Subcutaneous adipose tissue (tissue), 4 donors: ENCODE data around the gene SNN. TPM values are rescaled to one million over a fixed set of nuclear protein-coding genes. Genes with fewer than 3 reads are reported as not detected.

Experiments
- total RNA-seq, 4 donors: library from RNA; depleted of rRNA; stranded (reverse); fragments of >200 nt; gene quantifications; one replicate each; pipeline ENCODE4 v1.1.0, GENCODE V29; 2016
- TF ChIP-seq, protein P1 (sequence below): fragments of 450-650 bp; IDR thresholded peaks from one replicate; pipeline ENCODE4 v1.5.1; 2016; ENCODE audit warnings: low read depth, mild to moderate bottlenecking, control low read depth, antibody characterized with exemption, moderate library complexity

Gene SNN
- total RNA-seq, 4 donors from 2014 or later: 25.4 to 87.6 (median 50.1) TPM

DNA sequence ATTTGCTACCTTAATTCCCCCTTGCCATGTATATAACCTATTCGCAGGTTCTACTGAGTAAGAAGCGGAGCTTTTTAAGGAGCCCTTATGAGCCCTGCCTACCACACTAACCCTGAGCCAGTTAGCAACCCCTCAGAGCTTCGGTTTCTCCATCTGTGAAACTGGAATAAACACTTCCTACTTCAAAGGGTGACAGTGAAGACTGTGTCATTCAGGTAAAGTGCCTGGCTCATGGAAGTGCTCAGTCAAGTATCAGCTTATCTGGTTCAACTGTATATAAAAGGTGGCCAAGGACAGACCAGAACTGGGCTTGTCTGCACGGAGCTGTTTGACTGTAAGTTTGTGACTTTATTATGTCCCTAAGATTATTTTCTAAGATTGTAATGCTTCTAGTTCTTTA lies 43.4 kb downstream of the SNN start:
- TF ChIP-seq, protein P1, sequence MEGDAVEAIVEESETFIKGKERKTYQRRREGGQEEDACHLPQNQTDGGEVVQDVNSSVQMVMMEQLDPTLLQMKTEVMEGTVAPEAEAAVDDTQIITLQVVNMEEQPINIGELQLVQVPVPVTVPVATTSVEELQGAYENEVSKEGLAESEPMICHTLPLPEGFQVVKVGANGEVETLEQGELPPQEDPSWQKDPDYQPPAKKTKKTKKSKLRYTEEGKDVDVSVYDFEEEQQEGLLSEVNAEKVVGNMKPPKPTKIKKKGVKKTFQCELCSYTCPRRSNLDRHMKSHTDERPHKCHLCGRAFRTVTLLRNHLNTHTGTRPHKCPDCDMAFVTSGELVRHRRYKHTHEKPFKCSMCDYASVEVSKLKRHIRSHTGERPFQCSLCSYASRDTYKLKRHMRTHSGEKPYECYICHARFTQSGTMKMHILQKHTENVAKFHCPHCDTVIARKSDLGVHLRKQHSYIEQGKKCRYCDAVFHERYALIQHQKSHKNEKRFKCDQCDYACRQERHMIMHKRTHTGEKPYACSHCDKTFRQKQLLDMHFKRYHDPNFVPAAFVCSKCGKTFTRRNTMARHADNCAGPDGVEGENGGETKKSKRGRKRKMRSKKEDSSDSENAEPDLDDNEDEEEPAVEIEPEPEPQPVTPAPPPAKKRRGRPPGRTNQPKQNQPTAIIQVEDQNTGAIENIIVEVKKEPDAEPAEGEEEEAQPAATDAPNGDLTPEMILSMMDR: no peak

- TF ChIP-seq, protein P1: no peak
These were observed 43.9 kb downstream of the SNN start for GRCh38 chr16:11712122-11712521.

DNA sequence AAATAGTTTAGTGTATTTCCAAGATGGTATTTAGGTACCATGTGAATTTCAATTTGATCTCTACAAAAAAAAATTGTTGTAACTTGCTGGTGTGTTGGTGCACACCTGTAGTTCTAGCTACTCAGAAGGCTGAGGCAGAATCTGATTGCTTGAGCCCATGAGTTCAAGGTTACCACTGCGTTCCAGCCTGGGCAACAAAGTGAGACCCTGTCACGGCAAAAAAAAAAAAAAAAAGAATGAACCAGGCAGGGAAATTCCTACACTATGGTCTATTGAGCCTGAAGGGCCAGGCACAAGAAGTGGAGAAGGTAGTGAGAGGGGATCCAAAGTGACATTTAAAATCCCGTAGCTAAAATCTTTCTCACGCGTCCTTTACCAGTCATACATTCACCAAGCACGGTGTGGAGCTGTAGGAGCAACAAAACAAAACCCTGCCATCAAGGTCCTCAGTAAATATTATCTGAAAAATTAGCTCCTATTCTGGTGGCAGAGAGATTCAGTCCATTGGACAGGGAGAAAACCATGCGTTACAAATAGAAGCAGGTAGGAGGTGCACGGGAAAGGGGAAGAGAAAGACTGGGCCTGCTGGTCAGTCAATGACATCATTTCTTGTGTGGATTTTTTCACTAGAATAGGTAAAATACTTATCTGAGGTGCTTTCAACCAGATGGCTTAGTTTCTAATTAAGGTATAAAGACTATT lies 47.1 kb downstream of the SNN start:
- TF ChIP-seq, protein P1: no peak

GRCh38 chr16:11716336-11716735 lies 48.1 kb downstream of the SNN start:
- TF ChIP-seq, protein P1: no peak

GRCh38 chr16:11717811-11718210 lies 49.6 kb downstream of the SNN start:
- TF ChIP-seq, protein P1: no peak

DNA sequence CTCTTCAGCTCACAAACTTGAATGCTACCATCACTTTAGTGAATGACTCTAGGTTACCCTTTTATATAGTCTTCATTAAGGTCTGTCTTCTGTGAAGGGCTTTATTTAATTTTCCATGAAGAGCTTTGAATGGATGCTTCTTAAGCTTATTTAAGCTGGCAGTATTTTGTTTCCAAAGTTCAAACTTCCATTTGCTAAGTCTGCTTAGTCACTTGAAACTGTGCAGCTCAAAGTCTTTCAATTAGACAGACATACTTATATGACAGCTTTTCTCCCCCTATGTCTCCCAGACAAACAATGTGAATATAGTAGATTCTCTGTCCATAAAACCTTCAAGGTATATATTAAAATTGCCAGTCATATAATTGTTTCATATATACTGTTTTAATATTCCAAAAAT lies 50.9 kb downstream of the SNN start:
- TF ChIP-seq, protein P1: no peak

- TF ChIP-seq, protein P1: no peak
These were observed 51.5 kb downstream of the SNN start for GRCh38 chr16:11719762-11720161.
